Measurements from ENCODE around the gene FOXQ1. TPM values are rescaled to one million over a fixed set of nuclear protein-coding genes. Genes with fewer than 3 reads are reported as not detected.
A peak's percentile ranks its signal among the peaks of the same experiment; 100 is the strongest.

Gene FOXQ1
- total RNA-seq = not detected
- polyA plus RNA-seq = under 1 TPM in 1 of 3 donors, not detected in 2; 0.01 TPM
- long read RNA-seq, donor 1 = 0 reads
- long read RNA-seq, donor 2 = 0 reads

- WGBS, 3 donors = 0 to 1% (median 1%) methylated on average over 54 to 75 of the region's 75 CpGs
- Histone ChIP-seq H3K9me3 (no peaks in the 10 kb centered on the region), H3K4me1 (peaks cover 4% of the 10 kb centered on the region), H3K4me3 (peak within 1 kb of the TSS; percentile 63), H3K36me3 (ENCODE audit: insufficient read depth in 1 of 2, low read depth in 1 of 2) (no peaks in the 10 kb centered on the region), H3K27me3 (ENCODE audit: insufficient read depth in 3 of 3, low read length in 2 of 3) (peaks cover 19 to 83% (median 28%) of the 10 kb centered on the region in 3 donors), H3K27ac (no peak within 1 kb of the TSS)
- TF ChIP-seq, protein P1, sequence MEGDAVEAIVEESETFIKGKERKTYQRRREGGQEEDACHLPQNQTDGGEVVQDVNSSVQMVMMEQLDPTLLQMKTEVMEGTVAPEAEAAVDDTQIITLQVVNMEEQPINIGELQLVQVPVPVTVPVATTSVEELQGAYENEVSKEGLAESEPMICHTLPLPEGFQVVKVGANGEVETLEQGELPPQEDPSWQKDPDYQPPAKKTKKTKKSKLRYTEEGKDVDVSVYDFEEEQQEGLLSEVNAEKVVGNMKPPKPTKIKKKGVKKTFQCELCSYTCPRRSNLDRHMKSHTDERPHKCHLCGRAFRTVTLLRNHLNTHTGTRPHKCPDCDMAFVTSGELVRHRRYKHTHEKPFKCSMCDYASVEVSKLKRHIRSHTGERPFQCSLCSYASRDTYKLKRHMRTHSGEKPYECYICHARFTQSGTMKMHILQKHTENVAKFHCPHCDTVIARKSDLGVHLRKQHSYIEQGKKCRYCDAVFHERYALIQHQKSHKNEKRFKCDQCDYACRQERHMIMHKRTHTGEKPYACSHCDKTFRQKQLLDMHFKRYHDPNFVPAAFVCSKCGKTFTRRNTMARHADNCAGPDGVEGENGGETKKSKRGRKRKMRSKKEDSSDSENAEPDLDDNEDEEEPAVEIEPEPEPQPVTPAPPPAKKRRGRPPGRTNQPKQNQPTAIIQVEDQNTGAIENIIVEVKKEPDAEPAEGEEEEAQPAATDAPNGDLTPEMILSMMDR (IDR thresholded peaks at IDR 0.05) = no peak
- ATAC-seq (peak in 3 of 4 donors; percentile 28 to 57 (median 36)), DNase-seq (peak in 1 of 2 donors; percentile 55)
- intact Hi-C loops (cut with DNase I) = loop anchor here in 1 of 2 donors (10.0 kb wide), 1 partner anchor 187 kb away; no protein-coding TSS in a partner anchor
These were observed at the start of gene FOXQ1 for GRCh38 chr6:1311400-1312202. FOXQ1 (plus strand) TSS chr6:1312098; CDS start chr6:1312705, 607 bp downstream.

- Histone ChIP-seq H3K27me3 (ENCODE audit: insufficient read depth in 3 of 3, low read length in 2 of 3) (peaks cover 0 to 5% (median 0%) of the 10 kb centered on the region in 3 donors), H3K4me1 (no peaks in the 10 kb centered on the region), H3K36me3 (ENCODE audit: insufficient read depth in 1 of 2, low read depth in 1 of 2) (no peaks in the 10 kb centered on the region), H3K4me3 (no peak overlapping the region), H3K9me3 (no peaks in the 10 kb centered on the region), H3K27ac (no peak overlapping the region)
- 80 to 86% (median 85%) methylated on average over 6 of the region's 6 CpGs for WGBS, 3 donors
- ATAC-seq (no peak), DNase-seq (no peak)
- TF ChIP-seq, protein P1 (IDR thresholded peaks at IDR 0.05) = no peak
- intact Hi-C loops (cut with DNase I) = no loop called here
These were observed 49.2 kb upstream of the FOXQ1 start for GRCh38 chr6:1262704-1263038.

DNA sequence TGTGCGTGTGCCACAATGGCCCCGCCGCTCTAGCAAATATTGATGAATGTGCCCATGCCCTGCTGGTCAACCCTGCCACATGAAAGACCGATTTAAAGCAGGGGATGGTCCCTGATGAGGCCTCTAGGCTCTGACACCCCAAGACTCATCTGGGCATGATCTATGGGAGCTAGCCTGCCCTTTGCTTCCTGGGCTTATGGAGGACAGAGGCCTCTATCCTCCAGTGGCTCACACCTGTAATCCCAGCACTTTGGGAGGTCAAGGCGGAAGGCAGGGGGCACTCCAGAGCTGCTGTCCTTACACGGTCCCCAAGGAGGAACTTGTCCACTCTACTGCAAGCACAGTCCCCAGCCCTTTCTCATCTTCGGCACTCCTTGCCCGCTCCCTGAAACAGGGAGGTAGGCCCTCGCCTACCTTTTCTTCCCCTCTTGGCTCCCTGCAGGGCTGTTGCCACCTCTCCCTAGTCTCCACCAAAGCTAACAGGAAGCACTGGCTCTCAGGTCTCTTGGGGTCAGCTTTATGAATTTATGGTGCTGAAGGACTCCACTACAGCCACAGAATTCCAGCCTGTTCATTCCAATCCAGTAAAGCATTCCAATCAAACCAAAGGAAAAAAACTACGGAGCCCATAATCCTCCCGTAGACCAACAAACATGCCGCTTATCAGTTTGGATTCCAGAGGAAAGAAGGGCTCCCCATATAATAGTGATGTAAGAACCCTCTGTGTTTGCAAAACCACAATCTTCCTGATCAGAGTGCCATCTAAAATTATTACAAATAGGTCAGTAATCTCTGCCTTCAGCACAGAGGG lies 48.7 kb upstream of the FOXQ1 start:
- intact Hi-C loops (cut with DNase I) = no loop called here
- 82% methylated on average over 12 of the region's 12 CpGs for WGBS, 3 donors
- Histone ChIP-seq H3K4me3 (no peak overlapping the region), H3K36me3 (ENCODE audit: insufficient read depth in 1 of 2, low read depth in 1 of 2) (no peaks in the 10 kb centered on the region), H3K27ac (no peak overlapping the region), H3K27me3 (ENCODE audit: insufficient read depth in 3 of 3, low read length in 2 of 3) (peaks cover 0 to 6% (median 0%) of the 10 kb centered on the region in 3 donors), H3K4me1 (no peaks in the 10 kb centered on the region), H3K9me3 (no peaks in the 10 kb centered on the region)
- TF ChIP-seq, protein P1 (IDR thresholded peaks at IDR 0.05) = no peak
- ATAC-seq (no peak), DNase-seq (no peak)

- WGBS, 3 donors = 61 to 74% (median 63%) methylated on average over 10 of the region's 10 CpGs
- DNase-seq (no peak), ATAC-seq (no peak)
- peaks cover 0 to 12% (median 0%) of the 10 kb centered on the region in 3 donors for H3K27me3 ChIP-seq (ENCODE audit: insufficient read depth in 3 of 3, low read length in 2 of 3)
- H3K9me3 ChIP-seq = no peaks in the 10 kb centered on the region
- H3K4me3 ChIP-seq = no peak overlapping the region
- H3K27ac ChIP-seq = no peak overlapping the region
- intact Hi-C loops (cut with DNase I) = no loop called here
- H3K4me1 ChIP-seq = no peaks in the 10 kb centered on the region
- TF ChIP-seq, protein P1 (IDR thresholded peaks at IDR 0.05) = no peak
- H3K36me3 ChIP-seq (ENCODE audit: insufficient read depth in 1 of 2, low read depth in 1 of 2) = no peaks in the 10 kb centered on the region
These were observed 48.0 kb upstream of the FOXQ1 start for GRCh38 chr6:1263850-1264377.

Measured in psoas muscle (tissue), 8 donors.